Central memory CD4-positive, alpha-beta T cell (primary cell): ENCODE results near the gene PSTPIP1.

Experiments
- DNase-seq: peaks from one replicate; pipeline ENCODE4 v3.0.0; 2022

Gene PSTPIP1

DNA sequence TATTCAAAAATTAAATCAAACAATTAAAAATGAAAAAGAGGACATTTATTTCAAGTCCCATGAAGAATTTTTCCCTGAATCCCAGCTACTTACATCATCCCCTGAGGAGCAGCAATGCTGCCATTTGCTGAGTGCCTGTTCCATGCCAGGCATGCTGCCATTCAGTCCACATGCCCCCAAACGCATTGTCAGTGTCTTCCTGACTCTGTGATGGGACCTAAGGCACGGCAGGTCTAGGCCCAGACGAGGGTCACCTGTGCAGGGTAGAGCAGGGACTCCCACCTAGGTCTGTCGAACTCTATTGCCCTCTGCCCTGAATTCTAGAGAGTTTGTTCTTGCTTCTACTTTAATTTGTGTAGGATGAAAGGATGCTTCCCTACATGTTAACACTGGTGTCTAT is 7.0 kb downstream of the PSTPIP1 start:
- no peak for DNase-seq

DNA sequence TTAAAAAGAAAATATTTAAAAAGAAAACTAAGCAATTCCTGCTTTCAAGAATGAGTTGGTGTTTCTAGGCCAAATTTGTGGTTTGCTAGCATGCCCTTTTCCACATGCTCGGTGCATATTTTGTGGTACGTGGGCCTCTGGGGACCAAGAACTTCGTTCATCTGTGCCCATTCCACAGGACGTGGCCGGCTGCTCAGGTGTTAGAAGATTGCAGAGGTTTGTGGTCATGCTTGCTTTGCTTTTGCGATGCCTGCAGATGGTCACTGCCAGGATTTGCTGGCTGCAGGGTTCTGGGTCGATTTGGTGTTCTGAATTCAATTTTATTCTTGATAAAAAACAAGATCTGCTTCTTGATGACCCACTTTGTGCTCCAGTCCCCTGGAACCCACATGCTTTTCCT is 7.5 kb downstream of the PSTPIP1 start:
- DNase-seq, result no peak

DNA sequence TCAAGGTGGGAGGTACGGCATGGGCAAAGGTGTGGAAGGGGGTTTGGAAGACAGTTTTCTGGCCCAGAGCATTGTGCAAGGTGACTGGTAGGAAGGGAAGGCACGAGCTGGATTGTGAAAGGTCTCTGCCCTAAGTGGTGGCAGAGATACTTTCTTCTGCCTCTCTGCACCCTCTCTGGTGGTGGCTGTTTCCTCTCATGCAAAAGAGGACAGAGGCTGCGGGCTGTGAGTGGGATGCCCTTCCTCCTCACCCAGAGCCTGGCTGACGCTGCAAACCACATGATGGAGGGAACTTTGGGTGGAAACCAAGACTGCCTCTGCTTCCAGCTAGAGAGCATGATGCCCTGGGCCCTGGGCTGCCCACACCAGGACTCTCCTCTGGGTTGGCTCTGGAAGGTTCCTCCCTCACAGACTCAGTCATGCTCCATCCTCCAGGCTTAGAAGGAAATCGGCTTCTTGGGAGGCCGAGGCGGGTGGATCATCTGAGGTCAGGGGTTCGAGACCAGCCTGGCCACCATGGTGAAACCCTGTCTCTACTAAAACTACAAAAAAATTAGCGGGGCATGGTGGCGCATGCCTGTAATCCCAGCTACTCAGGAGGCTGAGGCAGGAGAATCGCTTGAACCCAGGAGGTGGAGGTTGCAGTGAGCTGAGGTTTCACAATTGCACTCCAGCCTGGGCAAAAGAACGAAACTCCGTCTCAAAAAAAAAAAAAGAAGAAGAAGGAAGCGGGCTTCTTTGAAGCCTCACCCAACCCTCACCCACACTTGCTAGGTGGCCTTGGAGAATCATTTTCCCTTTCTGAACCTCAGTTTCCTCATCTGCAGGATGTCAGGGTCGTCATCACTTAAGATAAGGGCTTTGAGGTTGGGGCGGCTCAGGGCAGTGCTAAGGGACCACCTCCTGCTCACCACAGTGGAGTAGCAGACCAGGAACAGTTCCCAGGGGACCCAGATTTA is 8.3 kb downstream of the PSTPIP1 start:
- peak; percentile 79 for DNase-seq

DNA sequence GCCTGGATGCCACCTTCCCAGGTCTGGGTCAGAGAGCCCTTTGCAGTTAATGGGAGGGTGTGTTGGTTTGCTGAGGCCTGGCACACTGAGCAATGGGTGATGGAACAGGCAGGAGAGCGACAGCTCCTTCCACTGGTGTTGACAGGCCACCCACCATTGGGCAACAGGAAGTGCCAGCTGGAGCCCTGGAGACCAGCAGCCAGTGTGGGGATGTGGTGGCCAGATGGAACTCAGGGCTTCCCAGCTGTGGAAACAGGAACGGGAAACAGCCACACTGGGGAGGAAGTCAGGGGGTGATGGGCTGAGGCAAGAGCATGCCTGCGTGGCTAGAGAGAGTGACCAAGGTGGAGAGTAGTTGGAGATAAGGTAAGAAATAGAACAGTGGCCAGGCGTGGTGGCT is 9.3 kb downstream of the PSTPIP1 start:
- DNase-seq, result no peak

DNA sequence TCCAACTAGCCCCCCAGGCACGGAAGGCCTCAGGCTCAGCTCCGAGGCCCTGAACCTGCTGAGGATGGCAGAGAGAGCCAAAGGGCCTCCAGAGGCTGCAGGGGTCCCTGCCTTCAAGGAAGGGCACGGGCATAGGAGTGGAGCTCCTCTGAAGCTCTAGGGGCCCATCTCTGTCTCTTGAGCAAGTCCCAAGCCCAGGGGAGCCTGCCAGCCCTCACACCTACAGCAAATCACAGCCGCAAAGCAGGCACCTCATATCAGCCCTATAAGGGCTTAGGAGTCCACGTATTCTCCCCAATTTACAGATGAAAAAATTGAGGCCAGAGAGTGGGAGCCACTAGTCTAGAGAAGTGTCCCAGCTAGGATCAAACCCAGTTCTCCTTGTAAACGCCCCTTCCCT is 14.2 kb downstream of the PSTPIP1 start:
- DNase-seq, result no peak

DNA sequence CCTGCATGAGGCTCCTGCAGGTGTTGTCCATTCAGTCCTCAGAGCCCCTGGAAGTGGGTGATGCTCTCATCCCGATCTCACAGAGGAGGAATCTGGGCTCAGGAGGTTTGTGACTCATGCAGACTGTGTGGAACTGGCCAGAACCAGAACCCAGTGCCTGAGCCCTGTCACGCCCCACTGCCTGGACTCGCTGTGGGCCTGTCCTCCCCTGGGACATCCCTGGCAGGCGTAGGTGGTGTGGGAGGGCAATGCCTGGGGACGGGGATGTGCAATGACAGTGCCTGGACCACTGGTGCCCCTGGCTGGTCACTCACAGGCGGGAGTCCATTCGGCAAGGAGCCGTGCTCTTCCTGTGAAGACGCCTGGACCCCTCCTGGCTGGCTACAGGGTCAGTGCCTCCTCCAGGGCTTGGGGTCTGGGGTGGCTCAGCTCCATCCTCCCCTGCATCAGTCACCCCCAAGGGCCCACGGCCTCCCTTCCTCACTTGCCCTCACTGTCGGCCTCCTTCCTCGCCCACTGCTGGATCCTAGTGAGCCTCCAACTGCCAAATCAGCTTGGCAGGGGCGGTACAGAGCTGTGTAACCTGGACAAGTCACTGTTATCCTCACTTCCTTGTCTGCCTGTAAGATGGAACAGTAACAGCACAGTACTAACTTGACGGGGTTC is 14.9 kb downstream of the PSTPIP1 start:
- DNase-seq, result no peak

DNA sequence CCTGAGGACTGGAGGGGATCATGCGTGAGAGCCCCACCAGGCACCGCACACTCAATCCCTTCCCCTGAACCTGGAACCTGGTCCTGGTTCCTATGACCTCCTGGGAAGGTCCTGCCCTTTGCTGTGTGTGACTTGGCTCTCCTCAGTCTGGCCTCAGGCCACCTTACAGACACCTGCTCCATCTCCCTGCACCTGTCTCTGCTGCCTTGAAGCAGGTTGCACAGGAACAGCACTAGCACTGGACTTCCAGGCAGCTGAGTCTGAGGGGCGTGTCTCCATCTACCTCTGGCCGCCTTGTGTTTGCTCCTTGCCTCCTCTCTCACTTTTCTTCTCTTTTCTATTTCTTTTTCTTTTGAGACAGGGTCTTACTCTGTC is 15.4 kb downstream of the PSTPIP1 start:
- no peak for DNase-seq

DNA sequence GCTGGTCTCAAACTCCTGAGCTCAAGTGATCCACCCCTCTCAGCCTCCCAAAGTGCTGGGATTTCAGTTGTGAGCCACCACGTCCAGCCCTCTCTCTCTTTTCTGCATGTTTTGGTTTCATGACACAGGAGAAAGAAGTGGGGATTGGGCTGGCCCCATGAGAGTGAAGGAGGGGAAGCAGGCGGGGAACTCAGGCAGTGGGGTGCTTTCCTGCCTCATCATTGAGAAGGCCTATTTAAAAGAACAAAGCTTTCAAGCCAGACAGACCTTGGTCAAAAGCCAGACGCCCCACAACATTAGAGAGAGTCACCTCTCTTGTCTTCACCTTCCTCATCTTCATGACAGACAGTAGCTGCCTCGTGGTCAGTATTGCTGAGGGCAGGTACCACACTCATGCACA is 15.9 kb downstream of the PSTPIP1 start:
- no peak for DNase-seq

DNA sequence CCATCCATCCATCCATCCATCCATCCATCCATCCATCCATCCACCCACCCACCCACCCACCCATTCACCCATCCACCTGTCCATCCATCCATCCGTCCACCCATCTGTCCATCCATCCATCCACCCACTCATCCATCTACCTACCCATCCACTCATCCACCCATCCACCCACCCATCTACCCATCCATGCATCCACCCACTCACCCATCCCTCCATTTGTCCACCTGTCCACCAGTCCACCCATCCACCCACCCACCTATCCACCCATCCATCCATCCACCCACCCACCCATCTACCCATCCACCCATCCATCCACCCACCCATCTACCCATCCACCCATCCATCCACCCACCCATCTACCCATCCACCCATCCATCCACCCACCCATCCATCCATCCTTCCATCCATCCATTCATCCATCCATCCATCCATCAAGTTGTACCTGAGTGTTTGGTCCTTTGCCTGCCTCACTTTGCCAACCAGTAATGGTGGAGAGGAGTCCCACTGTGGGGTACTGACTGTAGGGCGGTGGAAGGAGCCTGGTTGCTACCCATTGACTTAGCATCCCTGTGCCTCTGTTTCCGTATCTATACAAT is 17.3 kb downstream of the PSTPIP1 start:
- DNase-seq, result no peak

DNA sequence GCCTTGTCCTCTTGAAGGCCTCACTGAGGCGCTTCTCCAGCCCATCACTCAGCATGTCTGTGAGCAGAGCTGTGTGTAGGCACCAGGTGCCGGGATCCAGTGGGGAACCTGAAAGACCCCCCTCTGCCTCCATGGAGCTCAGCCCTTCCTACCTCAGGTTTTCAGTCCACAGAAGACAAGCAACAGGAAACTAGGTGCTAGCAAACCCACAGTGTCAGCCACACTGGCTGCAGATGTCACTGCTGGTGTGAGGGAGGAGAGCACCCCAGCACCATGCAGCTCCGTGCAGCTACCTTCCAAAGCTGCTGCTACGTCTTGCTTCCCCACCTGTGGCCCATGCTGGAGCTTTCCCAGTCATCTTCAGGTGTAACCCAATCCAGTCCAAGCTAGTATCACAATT is 17.9 kb downstream of the PSTPIP1 start:
- DNase-seq, result peak; percentile 55

DNA sequence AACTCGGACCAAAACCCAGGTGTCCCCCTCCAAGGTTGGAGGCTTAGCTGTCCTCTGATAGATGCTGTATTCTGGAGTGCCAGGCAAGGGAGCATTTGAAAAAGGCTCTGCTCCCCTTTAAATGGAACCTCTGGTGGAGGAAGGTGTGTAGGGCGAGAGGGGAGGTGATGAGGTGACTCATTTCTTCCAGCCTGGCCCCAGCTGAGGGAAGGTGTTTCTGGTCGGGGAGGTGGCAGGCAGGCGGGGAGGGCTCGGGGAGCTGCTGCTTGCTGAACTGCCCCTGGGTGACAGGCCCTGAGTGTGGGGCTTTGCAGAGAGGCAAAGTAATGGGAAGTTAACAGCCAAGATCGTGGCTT is 18.8 kb downstream of the PSTPIP1 start:
- peak; percentile 77 for DNase-seq

DNA sequence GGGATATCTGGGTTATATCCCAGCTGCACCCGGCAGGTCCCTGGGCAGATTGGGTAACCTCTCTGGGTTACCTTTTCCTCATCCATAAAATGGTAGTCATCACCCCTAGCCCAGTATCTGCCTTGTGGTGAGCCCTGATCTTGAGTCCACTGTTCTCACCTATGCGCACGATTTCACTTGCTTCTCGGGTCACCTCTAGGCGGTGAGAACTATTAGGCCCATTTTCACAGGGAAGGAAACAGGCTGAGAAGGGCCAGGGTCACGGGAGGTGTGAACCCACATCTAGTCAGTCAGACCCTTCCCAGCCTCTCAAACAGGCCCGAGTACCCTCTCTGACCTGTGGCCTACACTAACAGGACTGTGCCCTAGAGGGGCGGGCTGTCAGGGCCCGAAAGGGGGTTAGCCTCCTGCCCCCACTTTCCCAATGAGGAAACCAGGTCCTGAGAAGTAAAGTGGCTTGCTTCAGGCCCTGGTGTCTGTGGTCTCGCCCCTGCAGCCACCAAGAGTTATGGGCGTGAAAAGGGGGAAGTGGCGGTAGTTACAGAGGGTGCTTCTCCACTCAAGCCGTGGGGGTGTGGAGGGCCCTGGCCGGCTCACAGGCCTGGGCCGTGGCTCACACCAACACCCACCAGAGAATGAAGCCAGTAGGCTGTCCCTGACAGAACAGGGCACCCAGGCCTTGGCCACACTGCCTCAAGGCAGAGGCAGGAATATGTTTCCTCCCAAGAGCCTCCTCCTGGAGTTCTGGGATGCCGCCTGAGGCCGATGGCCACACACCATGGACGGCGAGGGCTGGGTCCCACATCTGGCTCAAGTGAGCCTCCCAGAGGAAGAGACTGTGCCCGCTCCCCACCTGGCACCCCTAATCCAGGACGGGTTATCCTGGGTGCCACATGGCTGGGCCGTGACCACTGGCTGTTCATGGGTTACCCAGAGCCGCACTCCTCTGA is 19.5 kb downstream of the PSTPIP1 start:
- DNase-seq, result no peak

DNA sequence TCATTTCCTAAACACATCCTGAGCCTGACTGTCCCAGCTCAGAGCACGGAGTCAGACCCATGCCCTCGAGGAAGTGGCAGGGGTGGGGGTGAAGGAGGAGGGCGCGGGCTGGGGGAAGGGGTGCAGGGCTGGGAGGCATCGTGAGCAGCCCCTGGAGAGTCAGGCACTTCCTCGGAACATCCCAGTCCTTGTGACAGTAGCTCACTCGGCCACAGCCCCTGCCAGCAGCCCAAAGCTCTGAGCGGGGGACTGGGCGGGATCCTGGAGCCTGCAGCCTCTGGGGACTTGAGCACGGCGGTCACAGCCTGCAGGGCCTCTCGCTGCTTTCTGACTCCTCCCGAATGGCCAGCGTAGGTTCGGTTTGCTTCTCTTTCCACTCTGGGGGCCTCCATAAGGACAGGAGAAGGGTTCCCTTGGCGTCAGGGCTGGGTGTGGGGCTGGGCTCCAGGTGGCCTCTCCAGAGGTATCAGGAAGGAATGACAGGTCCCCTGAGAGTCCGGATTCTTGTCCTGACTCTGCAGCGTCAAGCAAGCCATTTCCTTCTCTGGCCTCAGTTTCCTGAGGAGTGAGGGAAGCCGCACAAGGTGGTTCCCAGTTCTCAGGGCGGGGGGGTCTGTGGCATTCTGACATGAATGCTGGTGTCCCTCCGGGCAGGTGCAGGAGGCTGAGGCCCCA is 20.9 kb downstream of the PSTPIP1 start:
- DNase-seq, result no peak

DNA sequence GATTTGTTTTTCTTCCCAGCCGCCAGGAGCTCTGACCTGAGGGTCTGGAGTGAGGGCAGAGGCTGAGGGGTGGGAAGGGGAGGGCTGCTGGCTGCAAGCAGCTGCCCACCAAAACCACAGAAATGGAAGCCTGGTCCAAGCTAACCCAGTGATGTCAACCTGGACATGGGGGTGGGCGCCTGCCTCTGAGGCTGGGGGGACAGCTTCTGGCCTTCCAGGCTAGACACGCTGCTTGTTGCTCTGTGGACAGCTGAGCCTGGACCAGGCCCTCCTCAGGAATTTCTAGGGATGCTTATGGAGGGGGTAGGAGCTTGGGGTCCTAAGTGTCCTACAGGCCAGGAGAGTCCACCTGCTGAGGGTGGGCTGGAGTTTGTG is 21.4 kb downstream of the PSTPIP1 start:
- no peak for DNase-seq

DNA sequence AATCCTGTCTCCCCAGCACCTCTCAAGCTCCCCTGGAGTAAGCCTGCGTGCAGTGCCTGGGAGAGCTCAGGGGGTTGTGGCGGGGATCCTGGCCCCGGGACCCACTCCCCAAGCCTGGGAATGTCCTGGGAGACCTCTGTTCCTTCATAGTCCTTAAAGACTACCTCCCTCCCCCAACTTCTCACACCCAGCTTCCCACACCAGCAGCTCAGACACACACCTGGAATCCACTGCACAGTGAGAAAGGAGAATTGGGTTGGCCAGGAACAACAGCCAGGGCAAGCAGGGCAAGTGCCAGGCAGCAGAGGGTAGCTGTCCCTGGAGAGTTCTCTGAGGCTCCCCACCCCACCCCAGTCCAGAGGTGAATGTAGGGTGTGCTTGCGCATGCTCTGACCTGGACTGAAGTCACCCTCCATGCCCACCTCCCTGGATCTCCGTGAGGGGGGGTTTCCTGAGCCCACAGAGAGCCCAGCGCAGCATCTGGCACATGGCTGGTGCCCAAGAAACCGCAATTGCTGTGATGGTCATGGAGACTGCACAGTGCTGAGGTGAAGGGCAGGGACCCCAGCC is 22.2 kb downstream of the PSTPIP1 start:
- DNase-seq, result no peak

DNA sequence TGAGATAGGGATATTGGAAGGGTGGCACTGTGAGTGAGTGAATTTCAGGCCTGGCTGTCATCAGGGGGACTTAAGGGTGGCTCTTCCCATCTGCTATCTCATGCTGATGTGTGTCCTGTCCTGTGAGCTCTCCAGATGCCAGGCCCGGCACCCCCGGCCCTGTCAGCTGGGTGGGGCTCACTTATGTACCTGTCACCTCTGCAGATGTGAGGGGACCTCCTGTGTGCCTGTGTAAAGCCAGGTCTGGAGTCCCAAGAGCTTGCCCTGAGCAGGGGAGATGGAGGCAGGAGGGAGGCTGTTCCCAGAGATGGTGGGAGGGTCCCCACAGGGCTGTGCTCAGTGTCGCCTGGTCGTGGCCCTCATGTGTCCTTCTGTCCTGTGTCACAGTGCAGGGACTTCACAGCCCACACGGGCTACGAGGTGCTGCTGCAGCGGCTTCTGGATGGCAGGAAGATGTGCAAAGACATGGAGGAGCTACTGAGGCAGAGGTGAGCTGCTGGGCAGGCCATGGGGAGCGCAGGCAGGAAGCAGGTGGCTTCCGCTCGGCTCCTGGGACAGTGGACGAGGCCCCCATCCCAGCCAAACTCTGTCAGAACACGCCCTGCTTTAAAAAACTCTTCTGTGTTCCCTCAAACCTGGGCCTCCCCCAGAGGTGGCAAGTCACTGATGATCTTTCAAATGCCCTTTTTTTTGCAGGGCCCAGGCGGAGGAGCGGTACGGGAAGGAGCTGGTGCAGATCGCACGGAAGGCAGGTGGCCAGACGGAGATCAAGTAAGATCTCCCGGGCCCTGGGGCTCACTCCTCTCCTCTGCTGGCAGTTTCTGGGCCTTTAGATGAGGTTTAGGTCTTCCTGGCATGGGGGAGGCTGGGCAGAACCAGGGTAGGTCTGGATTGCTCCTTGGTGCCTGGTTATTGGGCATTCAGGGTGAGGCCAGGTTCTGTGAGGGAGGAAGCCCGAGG is 23.1 kb downstream of the PSTPIP1 start:
- DNase-seq, result no peak

DNA sequence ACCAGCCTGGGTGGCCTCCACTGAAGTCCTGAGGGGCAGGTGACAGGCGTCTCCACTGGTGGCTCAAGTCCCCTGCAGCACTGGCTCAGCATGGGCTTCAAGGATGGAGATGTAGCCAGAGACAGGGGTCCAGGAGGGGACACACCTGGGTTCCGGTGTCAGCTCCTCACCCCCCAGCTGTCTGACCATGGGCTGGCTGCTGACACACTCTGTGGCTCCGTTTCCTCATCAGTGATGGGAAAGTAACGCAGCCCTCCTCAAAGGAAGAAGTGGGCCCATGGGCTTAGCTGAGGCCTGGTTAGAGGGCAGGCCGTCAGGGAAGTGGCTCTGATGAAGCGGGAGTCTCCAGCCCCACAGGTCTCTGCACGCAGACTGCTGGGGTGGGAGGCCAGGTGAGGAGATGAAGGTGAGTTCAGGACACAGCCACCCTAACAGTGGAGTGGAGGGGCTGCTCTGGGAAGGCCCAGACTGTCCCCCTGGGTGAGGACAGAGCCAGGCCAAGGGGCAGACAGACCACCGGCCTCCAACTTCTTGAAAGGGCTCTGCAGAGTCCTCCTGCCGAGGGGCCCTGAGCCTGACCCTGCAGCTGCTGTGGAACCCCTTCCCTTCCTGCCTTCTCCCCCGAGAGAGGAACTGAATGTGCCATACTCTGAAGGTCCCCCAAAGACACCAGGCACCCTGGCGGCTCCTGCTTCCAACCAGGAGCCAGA is 24.0 kb downstream of the PSTPIP1 start:
- no peak for DNase-seq

DNA sequence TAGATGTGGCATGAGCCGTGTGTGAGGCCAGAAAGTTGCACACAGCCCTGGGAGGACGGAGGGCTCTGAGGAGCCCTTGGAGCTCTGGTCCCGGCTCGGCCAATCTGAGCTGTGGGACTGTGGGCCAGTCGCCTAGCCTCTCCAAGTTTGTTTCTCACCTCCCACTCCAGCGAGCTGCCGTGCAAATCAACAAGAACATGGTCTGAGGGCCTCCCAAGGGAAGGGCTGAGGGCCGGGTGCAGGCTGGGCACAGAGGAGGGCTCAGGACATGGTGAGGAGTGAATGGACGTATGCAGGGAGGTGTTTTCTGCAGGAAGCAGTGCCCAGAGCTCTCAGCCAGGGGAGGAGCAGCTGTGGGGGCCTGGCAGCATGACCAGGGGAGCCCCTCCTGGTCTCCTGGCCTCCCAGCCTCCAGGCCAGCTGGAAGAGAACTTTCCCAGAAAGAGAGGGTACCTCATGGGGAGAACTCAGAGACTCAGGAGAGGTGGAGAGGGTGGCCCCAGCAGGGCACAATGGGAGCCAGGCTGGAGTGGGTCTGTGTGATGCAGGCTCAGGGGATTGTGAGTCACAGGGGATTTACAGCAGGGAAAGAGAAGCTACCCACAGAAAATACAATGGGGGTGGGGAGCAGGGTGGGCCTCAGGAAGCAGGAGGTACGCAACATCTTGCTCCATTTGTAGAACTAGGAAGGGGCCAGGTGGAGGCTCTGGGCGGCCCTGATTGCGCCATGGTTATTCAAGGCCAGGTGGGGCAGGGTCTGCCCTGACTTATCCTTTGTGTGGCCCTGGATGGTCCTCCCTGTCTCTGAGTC is 24.8 kb downstream of the PSTPIP1 start:
- DNase-seq, result no peak
